ENCODE measurements around the gene KLHL5. TPM values are rescaled to one million over a fixed set of nuclear protein-coding genes. Genes with fewer than 3 reads are reported as not detected.

The KLHL5 gene
- total RNA-seq, 4 donors from 2014 or later: 26.1 to 67.1 (median 53.5) TPM

GRCh38 chr4:39067031-39067430, 5.0 kb downstream of the KLHL5 start:
- no peak for ATAC-seq (ENCODE audit: low FRiP score)
- DNase-seq (ENCODE audit: low spot score): no peak
- TF ChIP-seq CTCF (IDR thresholded peaks at IDR 0.05): no peak

GRCh38 chr4:39067451-39067850, 5.4 kb downstream of the KLHL5 start:
- DNase-seq (ENCODE audit: low spot score) (no peak), ATAC-seq (ENCODE audit: low FRiP score) (no peak)
- TF ChIP-seq CTCF (IDR thresholded peaks at IDR 0.05): no peak

- ATAC-seq (ENCODE audit: low FRiP score): no peak
Observed at GRCh38 chr4:39068907-39069306, 6.9 kb downstream of the KLHL5 start.

GRCh38 chr4:39078829-39079228, 16.8 kb downstream of the KLHL5 start:
- no peak for ATAC-seq (ENCODE audit: low FRiP score)
- no peak for TF ChIP-seq CTCF (IDR thresholded peaks at IDR 0.05)
- DNase-seq (ENCODE audit: low spot score): no peak

More at GRCh38 chr4:39068907-39069306, 6.9 kb downstream of the KLHL5 start:
- TF ChIP-seq CTCF (IDR thresholded peaks at IDR 0.05): no peak
- no peak for DNase-seq (ENCODE audit: low spot score)

- no peak for TF ChIP-seq CTCF (IDR thresholded peaks at IDR 0.05)
- ATAC-seq (ENCODE audit: low FRiP score) (no peak), DNase-seq (ENCODE audit: low spot score) (no peak)
Observed at GRCh38 chr4:39083164-39083563, 21.1 kb downstream of the KLHL5 start.

- TF ChIP-seq CTCF (IDR thresholded peaks at IDR 0.05): no peak
- no peak for DNase-seq (ENCODE audit: low spot score)
- no peak for ATAC-seq (ENCODE audit: low FRiP score)
Observed at GRCh38 chr4:39085891-39086290, 23.9 kb downstream of the KLHL5 start.

GRCh38 chr4:39096847-39097246, 34.8 kb downstream of the KLHL5 start:
- TF ChIP-seq CTCF (IDR thresholded peaks at IDR 0.05): no peak
- DNase-seq (ENCODE audit: low spot score): no peak
- ATAC-seq (ENCODE audit: low FRiP score): no peak

All from omental fat pad (tissue), 4 donors.